ENCODE data around the gene MCRS1. TPM values are rescaled to one million over a fixed set of nuclear protein-coding genes. Genes with fewer than 3 reads are reported as not detected.

MCRS1 gene
- total and polyA plus RNA-seq, 5 experiments from 2014 or later: 52.2 to 99.7 (median 58.0) TPM

DNA sequence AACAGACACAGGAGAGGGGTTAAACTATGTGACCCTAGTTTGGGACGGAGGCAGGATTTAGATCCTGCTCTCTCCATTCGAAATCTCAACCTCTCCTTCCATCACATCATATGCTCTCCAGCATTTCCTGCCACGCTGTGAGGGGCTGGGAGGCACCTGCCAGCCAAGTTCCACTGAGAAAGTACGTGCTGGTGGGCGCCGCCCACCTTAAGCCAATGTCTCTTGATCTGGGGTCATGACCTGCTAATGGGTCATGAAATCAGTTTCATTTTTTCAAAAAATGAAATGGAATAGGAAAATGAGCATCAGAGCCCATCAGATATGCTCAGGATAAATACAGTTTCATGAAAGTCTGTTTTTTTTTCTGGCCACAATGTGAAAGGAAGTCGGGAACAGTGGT lies 7.2 kb downstream of the MCRS1 start:
- Mint-ChIP-seq H3K27ac (peak overlapping the region in 4 of 10 donors; percentile 1 to 65 (median 18)), H3K4me1 (peaks cover 20 to 49% (median 39%) of the 10 kb centered on the region in 4 donors), H3K27me3 (no peaks in the 10 kb centered on the region), H3K4me3 (peak overlapping the region in 1 of 10 donors; percentile 12), H3K9me3 (no peaks in the 10 kb centered on the region), H3K36me3 (peaks cover 5 to 71% (median 16%) of the 10 kb centered on the region in 3 donors)
- DNase-seq: no peak
- POLR2A ChIA-PET: no interaction called here
- no peak for ATAC-seq

DNA sequence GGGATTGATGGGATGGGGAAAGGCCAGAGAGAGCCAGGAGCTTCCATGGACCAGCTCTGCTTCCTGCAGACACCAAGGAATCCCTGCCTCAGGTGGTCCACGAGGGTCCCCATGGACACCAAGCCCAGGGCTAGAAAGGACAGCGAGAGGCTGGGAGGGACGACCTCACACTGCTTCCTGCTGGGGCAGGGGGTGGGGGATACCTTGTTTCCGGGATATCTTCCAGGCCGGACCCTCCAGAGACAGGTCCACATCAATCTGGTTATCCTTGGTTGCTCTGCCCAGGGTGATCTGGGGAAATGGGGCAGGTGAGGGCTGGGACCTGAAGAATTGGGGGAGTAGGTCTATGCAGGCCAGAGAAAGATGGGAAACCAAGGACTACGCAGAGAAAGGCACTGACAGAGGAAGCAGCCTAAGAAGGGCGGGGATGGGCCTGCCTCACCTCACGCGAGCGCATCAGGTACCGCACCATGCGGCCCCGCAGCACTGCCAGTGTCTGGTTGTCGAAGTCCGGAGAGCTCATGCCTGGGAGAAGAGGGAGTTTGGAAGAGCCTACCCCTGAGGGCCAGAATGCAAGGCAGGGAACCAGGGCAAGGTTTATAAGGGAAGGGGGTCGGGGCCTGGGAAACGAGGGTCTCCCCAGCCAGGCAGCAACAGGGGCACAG lies 8.8 kb downstream of the MCRS1 start:
- H3K27ac Mint-ChIP-seq: peak overlapping the region in 5 of 10 donors; percentile 25 to 57 (median 49)
- H3K4me1 Mint-ChIP-seq: peaks cover 13 to 33% (median 24%) of the 10 kb centered on the region in 4 donors
- peaks cover 5 to 60% (median 16%) of the 10 kb centered on the region in 3 donors for H3K36me3 Mint-ChIP-seq

DNA sequence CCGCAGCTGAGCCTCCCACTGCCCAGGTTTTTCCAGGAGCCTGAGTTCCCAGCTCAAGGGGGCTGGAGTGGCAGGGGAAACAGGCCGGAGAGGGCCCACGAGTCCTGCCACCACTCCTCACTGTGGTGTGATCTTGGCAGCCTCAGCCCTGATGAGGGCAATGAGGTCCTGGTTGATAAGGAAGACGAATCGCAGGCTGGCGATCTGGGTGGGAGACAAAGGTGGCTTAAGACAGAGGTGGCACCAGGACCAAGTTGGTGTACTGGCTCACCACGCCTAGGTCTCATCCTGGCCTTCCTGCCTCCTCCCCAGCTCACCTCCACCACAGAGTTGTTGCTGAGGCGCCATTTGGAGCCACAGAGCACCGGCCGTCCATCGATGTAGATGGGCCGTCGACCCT lies 9.4 kb downstream of the MCRS1 start:
- no peaks in the 10 kb centered on the region for H3K9me3 Mint-ChIP-seq
- H3K4me1 Mint-ChIP-seq: peaks cover 10 to 29% (median 20%) of the 10 kb centered on the region in 4 donors
- no peak overlapping the region for H3K4me3 Mint-ChIP-seq
- POLR2A ChIA-PET: interaction anchor here (1.4 to 1.9 kb wide), 2 partner anchors 9 to 10 kb away, joined by 4 to 6 read pairs; partner anchors contain the start of gene MCRS1
- no peaks in the 10 kb centered on the region for H3K27me3 Mint-ChIP-seq
- H3K36me3 Mint-ChIP-seq: peaks cover 5 to 54% (median 13%) of the 10 kb centered on the region in 3 donors
- H3K27ac Mint-ChIP-seq: peak overlapping the region in 3 of 10 donors; percentile 25 to 80 (median 57)
- peak in 1 of 10 donors; percentile 30 for DNase-seq
- ATAC-seq: no peak

More for the DNA sequence above, 8.8 kb downstream of the MCRS1 start:
- DNase-seq (peak in 1 of 10 donors; percentile 21), ATAC-seq (no peak)
- POLR2A ChIA-PET: interaction anchor here (1.4 kb wide), 1 partner anchor 11 kb away, joined by 4 read pairs; no protein-coding TSS in a partner anchor
- H3K4me3 Mint-ChIP-seq: no peak overlapping the region
- no peaks in the 10 kb centered on the region for H3K27me3 Mint-ChIP-seq
- H3K9me3 Mint-ChIP-seq: no peaks in the 10 kb centered on the region

DNA sequence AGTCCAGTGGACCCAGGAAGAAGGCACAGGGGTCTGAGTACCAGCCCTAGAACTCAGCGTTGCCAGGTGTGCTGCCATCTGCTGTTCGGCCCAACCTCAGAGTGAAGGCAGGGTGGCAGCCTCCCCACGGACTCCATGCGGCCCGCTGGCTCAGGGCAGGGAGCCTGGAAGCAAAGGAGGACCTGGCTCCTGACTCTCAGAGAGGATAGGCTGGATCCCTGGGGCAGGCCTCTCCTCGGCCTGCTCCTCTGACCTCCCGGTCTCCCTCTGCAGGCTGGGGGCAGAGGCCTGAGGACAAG lies 10.1 kb downstream of the MCRS1 start:
- POLR2A ChIA-PET: interaction anchor here (1.4 to 1.9 kb wide), 2 partner anchors 9 to 10 kb away, joined by 4 to 6 read pairs; partner anchors contain the start of gene MCRS1
- peaks cover 5 to 49% (median 11%) of the 10 kb centered on the region in 3 donors for H3K36me3 Mint-ChIP-seq
- H3K27ac Mint-ChIP-seq: peak overlapping the region in 1 of 10 donors; percentile 25
- H3K4me3 Mint-ChIP-seq: no peak overlapping the region
- peak in 1 of 10 donors; percentile 61 for DNase-seq
- no peak for ATAC-seq
- no peaks in the 10 kb centered on the region for H3K9me3 Mint-ChIP-seq
- no peaks in the 10 kb centered on the region for H3K27me3 Mint-ChIP-seq
- H3K4me1 Mint-ChIP-seq: peaks cover 8 to 35% (median 23%) of the 10 kb centered on the region in 4 donors

DNA sequence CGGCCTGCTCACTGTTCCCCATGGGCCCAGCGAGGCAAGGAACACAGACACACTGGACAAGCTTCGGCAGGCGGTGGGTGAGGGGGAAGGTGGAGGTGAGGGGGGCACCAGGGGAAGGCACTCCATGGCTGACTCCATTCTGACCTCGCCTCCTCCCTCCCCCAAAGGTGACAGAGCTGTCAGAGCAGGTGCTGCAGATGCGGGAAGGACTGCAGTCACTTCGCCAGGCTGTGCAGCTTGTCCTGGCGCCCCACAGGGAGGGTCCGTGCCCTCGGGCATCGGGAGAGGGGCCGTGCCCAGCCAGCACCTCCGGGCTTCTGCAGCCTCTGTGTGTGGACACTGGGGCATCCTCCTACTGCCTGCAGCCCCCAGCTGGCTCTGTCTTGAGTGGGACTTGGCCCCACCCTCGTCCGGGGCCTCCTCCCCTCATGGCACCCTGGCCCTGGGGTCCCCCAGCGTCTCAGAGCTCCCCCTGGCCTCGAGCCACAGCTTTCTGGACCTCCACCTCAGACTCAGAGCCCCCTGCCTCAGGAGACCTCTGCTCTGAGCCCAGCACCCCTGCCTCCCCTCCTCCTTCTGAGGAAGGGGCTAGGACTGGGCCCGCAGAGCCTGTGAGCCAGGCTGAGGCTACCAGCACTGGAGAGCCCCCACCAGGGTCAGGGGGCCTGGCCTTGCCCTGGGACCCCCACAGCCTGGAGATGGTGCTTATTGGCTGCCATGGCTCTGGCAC lies 10.6 kb downstream of the MCRS1 start:
- H3K36me3 Mint-ChIP-seq: peaks cover 3 to 44% (median 7%) of the 10 kb centered on the region in 3 donors
- H3K9me3 Mint-ChIP-seq: no peaks in the 10 kb centered on the region
- H3K27ac Mint-ChIP-seq: peak overlapping the region in 4 of 10 donors; percentile 25 to 84 (median 82)
- DNase-seq (peak in 1 of 10 donors; percentile 51), ATAC-seq (peak in 1 of 2 donors; percentile 11)
- POLR2A ChIA-PET: interaction anchor here (0.9 to 1.9 kb wide), 2 partner anchors 10 to 18 kb away, joined by 3 to 6 read pairs; partner anchors contain the start of genes KCNH3 and MCRS1
- H3K4me3 Mint-ChIP-seq: no peak overlapping the region
- peaks cover 8 to 38% (median 25%) of the 10 kb centered on the region in 4 donors for H3K4me1 Mint-ChIP-seq
- H3K27me3 Mint-ChIP-seq: no peaks in the 10 kb centered on the region

DNA sequence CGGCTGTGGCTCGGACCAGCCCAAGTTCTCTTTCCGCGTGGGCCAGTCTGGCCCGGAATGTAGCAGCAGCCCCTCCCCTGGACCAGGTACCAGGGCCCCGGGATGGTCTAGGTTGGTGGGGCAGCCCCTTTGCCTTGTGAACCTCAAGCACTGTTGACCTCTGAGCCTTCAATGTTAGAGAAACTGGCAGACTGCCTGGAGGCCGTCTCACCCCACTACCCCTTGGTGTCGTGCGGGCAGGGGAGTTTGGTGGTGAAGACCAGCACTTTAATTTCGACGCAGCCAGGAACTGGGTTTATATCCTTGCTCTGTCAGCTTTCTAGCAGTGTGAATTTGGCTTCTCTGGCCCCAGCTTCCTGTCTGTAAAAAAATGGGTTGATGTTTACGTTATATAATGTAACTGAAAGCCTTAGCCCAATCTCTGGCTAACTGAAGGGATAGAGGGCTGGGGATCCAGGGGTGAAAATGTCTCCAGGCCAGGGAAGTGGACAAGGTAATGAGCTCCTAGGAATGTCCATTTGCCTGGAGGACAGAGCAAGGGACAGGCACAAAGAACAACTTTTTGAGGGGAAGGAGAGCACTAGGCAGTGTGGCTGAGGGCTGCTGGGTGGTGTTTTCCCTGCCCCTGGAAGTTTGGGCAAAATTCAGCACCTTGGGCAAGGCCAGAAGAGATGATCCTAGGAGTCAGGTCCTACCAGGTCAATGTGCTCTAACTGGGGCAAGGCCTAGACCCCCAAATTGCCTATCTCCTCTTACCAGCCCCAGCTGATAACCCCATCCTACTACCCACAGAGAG lies 11.4 kb downstream of the MCRS1 start:
- H3K4me3 Mint-ChIP-seq: no peak overlapping the region
- DNase-seq: peak in 1 of 10 donors; percentile 50
- H3K27me3 Mint-ChIP-seq: no peaks in the 10 kb centered on the region
- peaks cover 8 to 35% (median 24%) of the 10 kb centered on the region in 4 donors for H3K4me1 Mint-ChIP-seq
- POLR2A ChIA-PET: interaction anchor here (0.6 to 1.9 kb wide), 4 partner anchors 11 to 185 kb away, joined by 3 to 6 read pairs (median 3); partner anchors contain the start of genes KCNH3, MCRS1 and TMBIM6
- no peaks in the 10 kb centered on the region for H3K9me3 Mint-ChIP-seq
- ATAC-seq: no peak
- H3K27ac Mint-ChIP-seq: peak overlapping the region in 8 of 10 donors; percentile 43 to 90 (median 82)
- peaks cover 0 to 36% (median 5%) of the 10 kb centered on the region in 3 donors for H3K36me3 Mint-ChIP-seq

DNA sequence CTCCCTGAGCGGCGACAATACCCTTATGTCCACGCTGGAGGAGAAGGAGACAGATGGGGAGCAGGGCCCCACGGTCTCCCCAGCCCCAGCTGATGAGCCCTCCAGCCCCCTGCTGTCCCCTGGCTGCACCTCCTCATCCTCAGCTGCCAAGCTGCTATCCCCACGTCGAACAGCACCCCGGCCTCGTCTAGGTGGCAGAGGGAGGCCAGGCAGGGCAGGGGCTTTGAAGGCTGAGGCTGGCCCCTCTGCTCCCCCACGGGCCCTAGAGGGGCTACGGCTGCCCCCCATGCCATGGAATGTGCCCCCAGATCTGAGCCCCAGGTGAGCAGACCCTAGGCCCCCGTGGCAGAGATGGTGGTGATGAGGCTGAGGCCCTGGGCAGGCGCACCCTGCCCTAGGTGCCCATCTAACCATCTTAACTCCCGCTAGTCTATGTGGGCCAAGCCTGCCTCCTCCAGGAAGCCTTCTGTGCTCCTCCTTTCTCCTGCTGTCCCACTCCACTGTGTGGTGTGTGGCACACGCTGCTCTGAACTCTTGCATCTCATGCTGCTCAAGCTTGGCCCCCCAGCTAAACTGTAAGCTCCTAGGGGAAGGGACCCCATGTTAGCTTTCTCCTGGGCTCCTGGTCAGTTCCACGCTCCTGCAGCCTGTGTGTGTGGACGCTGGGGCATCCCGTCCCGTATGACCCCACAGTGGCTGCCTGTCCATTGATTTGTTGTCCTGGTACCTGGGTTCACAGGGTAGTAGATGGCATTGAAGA lies 12.1 kb downstream of the MCRS1 start:
- POLR2A ChIA-PET: interaction anchor here (0.6 to 1.6 kb wide), 5 partner anchors 13 to 304 kb away, joined by 3 to 4 read pairs (median 3); partner anchors contain the start of gene TMBIM6

DNA sequence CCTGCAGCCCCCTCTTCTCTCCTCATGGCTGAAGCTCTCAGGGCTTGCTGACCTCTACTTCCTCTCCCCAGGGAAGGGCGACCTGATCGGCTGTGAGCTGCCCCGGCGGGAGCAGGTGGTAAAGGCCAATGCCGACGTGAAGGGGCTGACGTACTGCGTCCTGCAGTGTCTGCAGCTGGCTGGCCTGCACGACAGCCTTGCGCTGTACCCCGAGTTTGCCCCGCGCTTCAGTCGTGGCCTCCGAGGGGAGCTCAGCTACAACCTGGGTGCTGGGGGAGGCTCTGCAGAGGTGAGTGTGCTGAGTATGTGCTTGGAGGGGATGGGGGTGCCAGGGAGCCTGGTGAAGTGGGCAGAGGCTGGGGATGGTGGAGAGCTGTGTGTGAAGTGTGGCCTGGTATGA lies 13.7 kb downstream of the MCRS1 start:
- H3K27ac Mint-ChIP-seq: no peak overlapping the region
- H3K4me3 Mint-ChIP-seq: no peak overlapping the region
- ATAC-seq (no peak), DNase-seq (no peak)
- H3K36me3 Mint-ChIP-seq: peaks cover 0 to 19% (median 4%) of the 10 kb centered on the region in 3 donors
- no peaks in the 10 kb centered on the region for H3K27me3 Mint-ChIP-seq
- peaks cover 4 to 36% (median 22%) of the 10 kb centered on the region in 4 donors for H3K4me1 Mint-ChIP-seq
- H3K9me3 Mint-ChIP-seq: no peaks in the 10 kb centered on the region
- POLR2A ChIA-PET: interaction anchor here (0.9 to 1.7 kb wide), 4 partner anchors 12 to 188 kb away, joined by 3 to 8 read pairs (median 3); partner anchors contain the start of gene MCRS1

More for the DNA sequence above, 12.1 kb downstream of the MCRS1 start:
- H3K36me3 Mint-ChIP-seq: peaks cover 0 to 32% (median 5%) of the 10 kb centered on the region in 3 donors
- H3K9me3 Mint-ChIP-seq: no peaks in the 10 kb centered on the region
- H3K27me3 Mint-ChIP-seq: no peaks in the 10 kb centered on the region
- ATAC-seq (no peak), DNase-seq (no peak)
- H3K4me1 Mint-ChIP-seq: peaks cover 6 to 32% (median 22%) of the 10 kb centered on the region in 4 donors
- peak overlapping the region in 6 of 10 donors; percentile 25 to 80 (median 64) for H3K27ac Mint-ChIP-seq
- H3K4me3 Mint-ChIP-seq: no peak overlapping the region

DNA sequence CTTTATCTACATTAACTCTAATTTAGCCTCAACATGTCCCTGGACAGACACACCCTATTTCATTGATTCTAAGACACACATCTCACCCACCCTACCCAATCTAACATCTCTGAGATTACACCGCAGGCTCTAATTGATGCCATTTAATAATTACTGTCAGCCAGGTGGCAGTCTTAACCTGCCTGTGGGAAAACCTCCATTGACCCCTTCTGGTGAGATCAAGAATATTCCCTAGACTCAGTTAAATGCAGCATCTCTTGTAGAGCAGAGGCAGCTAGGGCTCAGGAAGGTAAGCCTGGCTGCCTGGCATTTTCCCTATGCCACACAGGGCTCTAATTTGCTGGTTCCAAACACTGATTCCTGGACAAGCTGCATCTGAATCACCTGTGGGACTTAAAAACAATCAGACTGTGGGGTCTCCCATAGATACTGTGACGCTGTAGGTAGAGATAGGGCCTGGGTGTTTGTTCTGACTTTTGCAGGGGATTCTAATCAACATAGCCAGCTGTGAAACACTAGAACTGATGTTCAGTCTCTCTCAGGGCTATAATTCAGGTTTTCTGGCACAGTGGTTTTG lies 14.3 kb downstream of the MCRS1 start:
- ATAC-seq (peak; percentile 53 to 71), DNase-seq (peak in 2 of 10 donors; percentile 37 to 47)
- Mint-ChIP-seq H3K4me3 (no peak overlapping the region), H3K27ac (peak overlapping the region in 3 of 10 donors; percentile 11 to 80 (median 30)), H3K9me3 (no peaks in the 10 kb centered on the region), H3K27me3 (no peaks in the 10 kb centered on the region), H3K4me1 (peaks cover 6 to 43% (median 25%) of the 10 kb centered on the region in 4 donors), H3K36me3 (peaks cover 0 to 13% (median 2%) of the 10 kb centered on the region in 3 donors)
- POLR2A ChIA-PET: interaction anchor here (0.9 to 1.7 kb wide), 3 partner anchors 14 to 187 kb away, joined by 3 to 8 read pairs (median 3); partner anchors contain the start of gene MCRS1

DNA sequence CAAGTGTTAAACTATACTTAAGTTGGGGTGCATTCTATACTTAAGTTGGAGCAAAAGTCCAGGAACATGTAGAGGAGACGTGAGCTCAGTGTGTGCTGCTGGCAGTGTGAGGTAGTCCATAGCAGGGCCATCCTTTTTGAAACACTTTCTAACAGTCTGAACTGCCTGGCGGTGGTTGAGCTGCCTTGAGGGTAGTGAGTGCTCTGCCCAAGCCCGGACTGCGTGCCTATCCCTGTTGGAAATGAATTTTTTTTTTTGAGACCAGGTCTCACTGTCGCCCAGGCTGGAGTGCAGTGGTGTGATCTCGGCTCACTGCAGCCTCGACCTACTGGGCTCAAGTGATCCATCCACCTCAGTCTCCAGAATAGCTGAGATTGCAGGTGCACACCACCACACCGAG lies 15.0 kb downstream of the MCRS1 start:
- POLR2A ChIA-PET: interaction anchor here (0.6 to 0.7 kb wide), 2 partner anchors 14 to 215 kb away, joined by 3 to 4 read pairs; no protein-coding TSS in a partner anchor
- no peak overlapping the region for H3K4me3 Mint-ChIP-seq
- ATAC-seq (no peak), DNase-seq (no peak)
- H3K4me1 Mint-ChIP-seq: peaks cover 12 to 50% (median 29%) of the 10 kb centered on the region in 4 donors
- H3K9me3 Mint-ChIP-seq: no peaks in the 10 kb centered on the region
- H3K36me3 Mint-ChIP-seq: peaks cover 0 to 8% (median 0%) of the 10 kb centered on the region in 3 donors
- peak overlapping the region in 2 of 10 donors; percentile 16 to 41 for H3K27ac Mint-ChIP-seq
- peaks cover 0 to 3% (median 0%) of the 10 kb centered on the region in 5 donors for H3K27me3 Mint-ChIP-seq

DNA sequence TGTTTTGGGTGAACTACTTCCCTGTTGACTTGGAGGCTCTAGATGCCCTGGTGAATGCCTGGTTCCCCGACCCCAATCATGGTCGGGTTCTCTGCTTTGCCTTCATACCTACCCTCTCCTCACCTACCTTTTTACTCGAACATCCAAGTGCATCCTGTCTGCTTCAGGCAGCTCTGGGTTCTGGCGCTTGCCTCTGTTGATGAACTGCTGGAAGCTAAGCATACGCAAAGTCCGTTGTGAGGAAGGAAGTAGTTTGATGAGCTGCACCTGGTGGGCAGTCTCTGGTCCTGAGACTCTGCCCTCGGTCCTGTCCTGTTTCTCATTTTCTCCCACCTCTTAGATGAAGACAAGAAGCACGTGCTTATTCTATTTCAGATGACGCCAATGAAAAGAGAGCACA lies 15.5 kb downstream of the MCRS1 start:
- Mint-ChIP-seq H3K9me3 (no peaks in the 10 kb centered on the region), H3K4me1 (peaks cover 12 to 52% (median 30%) of the 10 kb centered on the region in 4 donors), H3K27me3 (peaks cover 0 to 3% (median 0%) of the 10 kb centered on the region in 5 donors), H3K4me3 (no peak overlapping the region), H3K27ac (peak overlapping the region in 2 of 10 donors; percentile 26 to 41), H3K36me3 (peaks cover 0 to 8% (median 0%) of the 10 kb centered on the region in 3 donors)
- POLR2A ChIA-PET: interaction anchor here (0.6 to 0.7 kb wide), 2 partner anchors 15 to 216 kb away, joined by 3 to 4 read pairs; no protein-coding TSS in a partner anchor
- no peak for ATAC-seq
- DNase-seq: no peak
